Measurements from ENCODE around the gene ANGPTL5.

Gene ANGPTL5

GRCh38 chr11:101915791-101916291, 481 bp downstream of the ANGPTL5 start:
- H2AFZ ChIP-seq = peak overlapping the region; percentile 87
- H3K9me3 ChIP-seq (ENCODE audit: control insufficient read depth, low read length) = no peaks in the 10 kb centered on the region
- peak overlapping the region; percentile 79 for H3K4me2 ChIP-seq (ENCODE audit: low read length)
- H3K79me2 ChIP-seq = no peaks in the 10 kb centered on the region
- H3K4me3 ChIP-seq (ENCODE audit: low read depth, low read length) = peak overlapping the region; percentile 68
- H3K9ac ChIP-seq = no peak overlapping the region
- H3K36me3 ChIP-seq (ENCODE audit: control insufficient read depth, insufficient read depth, low read length) = no peaks in the 10 kb centered on the region
- H3K27me3 ChIP-seq (ENCODE audit: control insufficient read depth, insufficient read depth, low read length) = no peaks in the 10 kb centered on the region
- peak overlapping the region; percentile 82 for H3K27ac ChIP-seq
- no peak for TF ChIP-seq CTCF (IDR thresholded peaks at IDR 0.05)
- no peaks in the 10 kb centered on the region for H3K4me1 ChIP-seq

- peak within 1 kb of the TSS; percentile 79 for H3K4me2 ChIP-seq (ENCODE audit: low read length)
- TF ChIP-seq CTCF (IDR thresholded peaks at IDR 0.05) = peak; percentile 40
- H3K4me3 ChIP-seq (ENCODE audit: low read depth, low read length) = peak within 1 kb of the TSS; percentile 68
- peak within 1 kb of the TSS; percentile 82 for H3K27ac ChIP-seq
- no peaks in the 10 kb centered on the region for H3K36me3 ChIP-seq (ENCODE audit: control insufficient read depth, insufficient read depth, low read length)
- H3K9ac ChIP-seq = peak within 1 kb of the TSS; percentile 14
- H3K4me1 ChIP-seq = no peaks in the 10 kb centered on the region
- H3K9me3 ChIP-seq (ENCODE audit: control insufficient read depth, low read length) = no peaks in the 10 kb centered on the region
- H3K27me3 ChIP-seq (ENCODE audit: control insufficient read depth, insufficient read depth, low read length) = no peaks in the 10 kb centered on the region
- peak within 1 kb of the TSS; percentile 87 for H2AFZ ChIP-seq
- H3K79me2 ChIP-seq = no peaks in the 10 kb centered on the region
Measured at GRCh38 chr11:101914738-101915426, 1.4 kb downstream of the ANGPTL5 start, which contains the start of gene CEP126. CEP126 (plus strand) TSS chr11:101915010; CDS start chr11:101915285, 275 bp downstream.

- H3K79me2 ChIP-seq = no peaks in the 10 kb centered on the region
- H2AFZ ChIP-seq = peak overlapping the region; percentile 87
- no peaks in the 10 kb centered on the region for H3K27me3 ChIP-seq (ENCODE audit: control insufficient read depth, insufficient read depth, low read length)
- H3K9ac ChIP-seq = no peak overlapping the region
- H3K4me3 ChIP-seq (ENCODE audit: low read depth, low read length) = peak overlapping the region; percentile 68
- no peaks in the 10 kb centered on the region for H3K36me3 ChIP-seq (ENCODE audit: control insufficient read depth, insufficient read depth, low read length)
- no peaks in the 10 kb centered on the region for H3K4me1 ChIP-seq
- H3K4me2 ChIP-seq (ENCODE audit: low read length) = peak overlapping the region; percentile 79
- H3K9me3 ChIP-seq (ENCODE audit: control insufficient read depth, low read length) = no peaks in the 10 kb centered on the region
- H3K27ac ChIP-seq = peak overlapping the region; percentile 82
- TF ChIP-seq CTCF (IDR thresholded peaks at IDR 0.05) = no peak
Measured at GRCh38 chr11:101914341-101914737, 2.0 kb downstream of the ANGPTL5 start.

- no peaks in the 10 kb centered on the region for H3K4me1 ChIP-seq
- H3K27me3 ChIP-seq (ENCODE audit: control insufficient read depth, insufficient read depth, low read length) = no peaks in the 10 kb centered on the region
- H2AFZ ChIP-seq = no peak overlapping the region
- no peaks in the 10 kb centered on the region for H3K36me3 ChIP-seq (ENCODE audit: control insufficient read depth, insufficient read depth, low read length)
- no peak for TF ChIP-seq CTCF (IDR thresholded peaks at IDR 0.05)
- no peak overlapping the region for H3K27ac ChIP-seq
- H3K4me3 ChIP-seq (ENCODE audit: low read depth, low read length) = no peak overlapping the region
- no peak overlapping the region for H3K9ac ChIP-seq
- no peaks in the 10 kb centered on the region for H3K79me2 ChIP-seq
- no peaks in the 10 kb centered on the region for H3K9me3 ChIP-seq (ENCODE audit: control insufficient read depth, low read length)
- no peak overlapping the region for H3K4me2 ChIP-seq (ENCODE audit: low read length)
Measured at GRCh38 chr11:101913656-101914055, 2.7 kb downstream of the ANGPTL5 start.

All from parathyroid adenoma (tissue), 2 donors.